Karpas-422 (cell line): ENCODE measurements around the gene HSPA1A. TPM values are rescaled to one million over a fixed set of nuclear protein-coding genes. Genes with fewer than 3 reads are reported as not detected.
"Not testable (repeated sequence)": the region's sequence is repeated elsewhere in the genome, so short reads cannot be mapped to it uniquely, and the experiment has no call there.

ENCODE experiments used
- DNase-seq: peaks from one replicate; pipeline ENCODE4 v3.0.0-alpha.2; 2015
- H2AFZ ChIP-seq: fragments of 200-600 bp; sonication (generic); 2 replicates; pipeline ENCODE4 v1.6.1; 2014; ENCODE audit warnings: antibody characterized with exemption, low read length, mixed read lengths
- H3K27ac ChIP-seq: fragments of 200-600 bp; sonication (generic); 2 replicates; pipeline ENCODE4 v1.5.1; 2014; ENCODE audit warnings: mild to moderate bottlenecking, low read length, moderate library complexity
- H3K27me3 ChIP-seq: fragments of 200-600 bp; sonication (generic); 2 replicates; pipeline ENCODE4 v1.6.1; 2014; ENCODE audit warnings: low read length, mixed read lengths
- H3K36me3 ChIP-seq: fragments of 200-600 bp; sonication (generic); 2 replicates; pipeline ENCODE4 v1.6.1; 2014; ENCODE audit warnings: low read length, mixed read lengths; ENCODE audit not compliant: insufficient read depth
- H3K4me1 ChIP-seq: fragments of 200-600 bp; sonication (generic); 2 replicates; pipeline ENCODE4 v1.6.1; 2014; ENCODE audit warnings: mild to moderate bottlenecking, low read length, mixed read lengths
- H3K4me2 ChIP-seq: fragments of 200-600 bp; sonication (generic); 2 replicates; pipeline ENCODE4 v1.6.1; 2014; ENCODE audit warnings: low read length, low read depth, mild to moderate bottlenecking; ENCODE audit not compliant: poor library complexity, severe bottlenecking
- H3K4me3 ChIP-seq: fragments of 200-600 bp; sonication (generic); 2 replicates; pipeline ENCODE4 v1.5.1; 2014; ENCODE audit warnings: mild to moderate bottlenecking, antibody characterized with exemption, low read length, mixed read lengths
- H3K79me2 ChIP-seq: fragments of 200-600 bp; sonication (generic); 2 replicates; pipeline ENCODE4 v1.6.1; 2014; ENCODE audit warnings: mild to moderate bottlenecking, low read length, mixed read lengths
- H3K9ac ChIP-seq: fragments of 200-600 bp; sonication (generic); 2 replicates; pipeline ENCODE4 v1.6.0; 2014; ENCODE audit warnings: low read length
- H3K9me2 ChIP-seq: fragments of 200-600 bp; sonication (generic), shearing (Covaris generic); replicated peaks from 2 replicates; pipeline ENCODE4 v1.6.0; 2014; ENCODE audit warnings: mild to moderate bottlenecking, low read length, moderate library complexity; ENCODE audit not compliant: insufficient read depth
- H3K9me3 ChIP-seq: fragments of 300-700, 200-600 bp; sonication (generic); 2 replicates; pipeline ENCODE4 v1.6.1; 2014; ENCODE audit warnings: low read length, mixed read lengths
- H4K20me1 ChIP-seq: fragments of 200-600 bp; sonication (generic); 2 replicates; pipeline ENCODE4 v1.6.1; 2014; ENCODE audit warnings: mild to moderate bottlenecking, antibody characterized with exemption, low read length, low read depth; ENCODE audit not compliant: insufficient read depth
- total RNA-seq: library from RNA; depleted of rRNA; stranded (reverse); fragments of >200 nt; shearing (Covaris generic); gene quantifications from 2 replicates; pipeline ENCODE4 v1.2.3, GENCODE V29; 2014; ENCODE audit warnings: low replicate concordance

The HSPA1A gene
- total RNA-seq, 1 experiment from 2014 or later: not detected

- Histone ChIP-seq H3K4me3 (no peak overlapping the region), H2AFZ (no peak overlapping the region), H3K9ac (no peak overlapping the region), H4K20me1 (no peaks in the 10 kb centered on the region), H3K27ac (no peak overlapping the region), H3K36me3 (no peaks in the 10 kb centered on the region; the same call in 1 of the 2 replicates), H3K4me2 (no peak overlapping the region), H3K9me3 (no peaks in the 10 kb centered on the region), H3K4me1 (peaks cover 22% of the 10 kb centered on the region), H3K79me2 (peaks cover 28% of the 10 kb centered on the region), H3K9me2 (no peaks in the 10 kb centered on the region), H3K27me3 (no peaks in the 10 kb centered on the region)
- no peak for DNase-seq
Measured at GRCh38 chr6:31796993-31797385, 18.4 kb upstream of the HSPA1A start.

GRCh38 chr6:31797588-31797987, 17.8 kb upstream of the HSPA1A start:
- no peaks in the 10 kb centered on the region for H4K20me1 ChIP-seq
- H3K27ac ChIP-seq: no peak overlapping the region

GRCh38 chr6:31799781-31800180, 15.6 kb upstream of the HSPA1A start:
- H3K27ac ChIP-seq: no peak overlapping the region
- H3K9me3 ChIP-seq: no peaks in the 10 kb centered on the region

More at GRCh38 chr6:31797588-31797987, 17.8 kb upstream of the HSPA1A start:
- DNase-seq: no peak
- Histone ChIP-seq H3K9ac (no peak overlapping the region), H3K4me3 (no peak overlapping the region), H3K4me2 (no peak overlapping the region), H3K9me2 (no peaks in the 10 kb centered on the region), H3K9me3 (no peaks in the 10 kb centered on the region), H3K27me3 (no peaks in the 10 kb centered on the region), H3K36me3 (no peaks in the 10 kb centered on the region; the same call in 1 of the 2 replicates), H2AFZ (no peak overlapping the region), H3K79me2 (peaks cover 27% of the 10 kb centered on the region), H3K4me1 (peaks cover 21% of the 10 kb centered on the region)

GRCh38 chr6:31801031-31801927, 14.1 kb upstream of the HSPA1A start:
- H3K9ac ChIP-seq, H3K27ac ChIP-seq, DNase-seq, H3K36me3 ChIP-seq, H3K9me3 ChIP-seq, H2AFZ ChIP-seq, H4K20me1 ChIP-seq, H3K9me2 ChIP-seq, H3K4me2 ChIP-seq, H3K27me3 ChIP-seq, H3K4me3 ChIP-seq, H3K4me1 ChIP-seq: not testable (repeated sequence)
- peaks cover 26% of the 10 kb centered on the region for H3K79me2 ChIP-seq

More at GRCh38 chr6:31799781-31800180, 15.6 kb upstream of the HSPA1A start:
- Histone ChIP-seq H3K9me2 (no peaks in the 10 kb centered on the region), H3K4me1 (peaks cover 5% of the 10 kb centered on the region), H3K27me3 (no peaks in the 10 kb centered on the region), H2AFZ (no peak overlapping the region), H3K9ac (no peak overlapping the region), H3K4me3 (no peak overlapping the region), H4K20me1 (no peaks in the 10 kb centered on the region), H3K4me2 (no peak overlapping the region), H3K36me3 (peaks cover 3% of the 10 kb centered on the region; the same call in 1 of the 2 replicates), H3K79me2 (peaks cover 19% of the 10 kb centered on the region)
- no peak for DNase-seq

DNA sequence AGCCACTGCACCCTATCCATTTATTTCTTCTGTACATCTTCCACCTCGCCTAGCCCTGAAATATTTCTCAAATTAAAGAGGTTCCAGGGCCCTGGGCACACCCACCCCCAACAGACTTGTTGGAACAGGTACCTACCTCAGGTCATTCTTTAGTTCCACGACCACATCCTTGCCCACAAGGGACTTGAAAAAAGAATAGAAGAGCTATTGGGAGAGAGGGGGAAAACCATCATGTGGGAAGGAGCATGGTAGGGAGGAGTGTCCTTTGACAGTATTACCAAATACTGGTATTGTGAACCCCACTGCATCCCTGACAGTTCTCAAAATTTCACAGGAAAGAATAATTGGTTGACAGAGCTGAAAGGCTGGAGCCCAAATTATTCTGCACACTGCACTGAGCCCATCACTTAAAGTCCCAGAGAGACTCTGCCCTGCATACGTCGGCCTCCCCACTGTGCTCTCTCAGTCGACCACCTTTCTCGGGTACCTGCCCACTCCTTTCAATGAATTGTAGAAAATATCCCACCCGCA, 9.3 kb upstream of the HSPA1A start:
- H3K9me2 ChIP-seq: no peaks in the 10 kb centered on the region
- peaks cover 30% of the 10 kb centered on the region for H3K79me2 ChIP-seq
- H3K27ac ChIP-seq: peak overlapping the region; percentile 53
- peak overlapping the region; percentile 95 for H3K4me2 ChIP-seq
- no peaks in the 10 kb centered on the region for H3K9me3 ChIP-seq
- H2AFZ ChIP-seq: peak overlapping the region; percentile 24; the same call in 1 of the 2 replicates
- H3K4me3 ChIP-seq: peak overlapping the region; percentile 87
- H3K27me3 ChIP-seq: no peaks in the 10 kb centered on the region
- H3K4me1 ChIP-seq: peaks cover 10% of the 10 kb centered on the region
- 0 out of 2 replicates have a peak, but pooled peaks cover 3% of the 10 kb centered on the region for H3K36me3 ChIP-seq
- DNase-seq: peak; percentile 58
- peak overlapping the region; percentile 86 for H3K9ac ChIP-seq
- no peaks in the 10 kb centered on the region for H4K20me1 ChIP-seq

GRCh38 chr6:31806470-31807272, 8.7 kb upstream of the HSPA1A start, which contains the start of gene LSM2:
Gene LSM2, minus strand, starts transcription at chr6:31806966. Its CDS starts 209 bp downstream, at chr6:31806757.
- H3K9ac ChIP-seq: peak within 1 kb of the TSS; percentile 86
- no peaks in the 10 kb centered on the region for H3K9me2 ChIP-seq
- H3K36me3 ChIP-seq: 0 out of 2 replicates have a peak, but pooled peaks cover 3% of the 10 kb centered on the region
- peaks cover 30% of the 10 kb centered on the region for H3K79me2 ChIP-seq
- peak within 1 kb of the TSS; percentile 24 for H2AFZ ChIP-seq
- H3K27ac ChIP-seq: peak within 1 kb of the TSS; percentile 53
- peak within 1 kb of the TSS; percentile 95 for H3K4me2 ChIP-seq
- H3K9me3 ChIP-seq: no peaks in the 10 kb centered on the region
- H3K4me3 ChIP-seq: peak within 1 kb of the TSS; percentile 87
- no peaks in the 10 kb centered on the region for H3K27me3 ChIP-seq
- no peaks in the 10 kb centered on the region for H4K20me1 ChIP-seq
- peaks cover 10% of the 10 kb centered on the region for H3K4me1 ChIP-seq
- DNase-seq: peak; percentile 97

DNA sequence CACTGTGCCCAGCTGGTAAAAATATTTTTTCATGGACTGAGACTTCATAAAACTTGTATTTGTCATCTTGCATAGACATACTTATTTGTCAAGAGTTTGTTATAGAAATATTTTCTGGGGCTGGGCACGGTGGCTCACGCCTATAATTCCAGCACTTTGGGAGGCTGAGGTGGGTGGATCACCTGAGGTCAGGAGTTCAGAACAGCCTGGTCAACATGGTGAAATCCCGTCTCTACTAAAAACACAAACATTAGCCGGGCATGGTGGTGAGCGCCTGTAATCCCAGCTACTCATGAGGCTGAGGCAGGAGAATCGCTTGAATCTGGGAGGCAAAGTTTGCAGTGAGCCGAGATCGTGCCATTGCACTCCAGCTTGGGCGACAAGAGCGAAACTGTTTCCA, 6.7 kb upstream of the HSPA1A start:
- not testable (repeated sequence) for DNase-seq, H4K20me1 ChIP-seq, H3K27ac ChIP-seq, H3K9me3 ChIP-seq, H2AFZ ChIP-seq, H3K9me2 ChIP-seq, H3K4me3 ChIP-seq, H3K27me3 ChIP-seq, H3K36me3 ChIP-seq, H3K4me1 ChIP-seq, H3K9ac ChIP-seq, H3K4me2 ChIP-seq
- H3K79me2 ChIP-seq: peaks cover 23% of the 10 kb centered on the region
